Activated CD4-positive, alpha-beta T cell treated with anti-CD3 and anti-CD28 coated beads for 36 hours (primary cell): ENCODE data around the gene IVD. TPM values are rescaled to one million over a fixed set of nuclear protein-coding genes. Genes with fewer than 3 reads are reported as not detected.

Experiments used
- ATAC-seq: fragments of 200-7000 bp; cut with Tn5 transposase; one replicate; pipeline ENCODE4 v1.10.0; 2021; ENCODE audit warnings: mild to moderate bottlenecking, moderate library complexity
- CTCF ChIA-PET: fragments of 350-600 bp; sonication (Branson Sonifier 250); formaldehyde crosslinking; loops from one replicate; lab custom pipeline; 2021; ENCODE audit warnings: antibody characterized with exemption; lab: Charles Lee
- POLR2A ChIA-PET: fragments of 350-600 bp; sonication (Branson Sonifier 250); formaldehyde crosslinking; loops from one replicate; lab custom pipeline; 2021; ENCODE audit warnings: antibody characterized with exemption, inconsistent platforms; lab: Charles Lee
- DNase-seq: peaks from one replicate; pipeline ENCODE4 v3.0.0-alpha.2; 2020
- H3K27ac Mint-ChIP-seq: one replicate; pipeline ENCODE4 v1.8.0; 2021; ENCODE audit warnings: mixed read lengths
- H3K27me3 Mint-ChIP-seq: one replicate; pipeline ENCODE4 v1.8.0; 2021; ENCODE audit warnings: mixed read lengths
- H3K36me3 Mint-ChIP-seq: one replicate; pipeline ENCODE4 v1.8.0; 2021; ENCODE audit warnings: low read depth, mixed read lengths
- H3K4me1 Mint-ChIP-seq: one replicate; pipeline ENCODE4 v1.8.0; 2021; ENCODE audit warnings: mixed read lengths
- H3K4me3 Mint-ChIP-seq: one replicate; pipeline ENCODE4 v1.8.0; 2021; ENCODE audit warnings: mild to moderate bottlenecking, moderate library complexity, mixed read lengths
- H3K9me3 Mint-ChIP-seq: one replicate; pipeline ENCODE4 v1.8.0; 2021; ENCODE audit warnings: low read depth, mixed read lengths
- intact Hi-C, 2 experiments: fragments of 100-400 bp; cut with DNase I in 1 of 2; cut with micrococcal nuclease in 1 of 2; formaldehyde crosslinking; loops; one replicate each; pipeline versions ENCODE4 v1.14.2 to v1.15.1; 2022 to 2024; cut with DNase I, micrococcal nuclease
- total RNA-seq, 2 experiments: library from RNA; stranded (reverse); gene quantifications; one replicate each; pipeline ENCODE4 v1.2.3, GENCODE V29; 2021

The IVD gene
- 10 to 100 TPM; 30.8 to 46.2 TPM for total RNA-seq

GRCh38 chr15:40405501-40406381 lies at the start of gene IVD:
TSS of gene IVD (plus strand) at chr15:40405795. CDS start at chr15:40405828, 33 bp downstream.
- peak within 1 kb of the TSS; percentile 95 for H3K27ac Mint-ChIP-seq
- POLR2A ChIA-PET: interaction anchor here (1.0 to 1.2 kb wide), 3 partner anchors 22 to 624 kb away, joined by 3 to 4 read pairs (median 3); partner anchors contain the start of gene PLCB2
- intact Hi-C loops: loop anchor here (1.0 to 10.0 kb wide), 10 partner anchors 23 to 621 kb away; partner anchors contain the start of genes BAHD1 (in 1 of the 2), CCDC32 (in 1 of the 2), DISP2 (in 1 of the 2) and EIF2AK4 (in 1 of the 2)

DNA sequence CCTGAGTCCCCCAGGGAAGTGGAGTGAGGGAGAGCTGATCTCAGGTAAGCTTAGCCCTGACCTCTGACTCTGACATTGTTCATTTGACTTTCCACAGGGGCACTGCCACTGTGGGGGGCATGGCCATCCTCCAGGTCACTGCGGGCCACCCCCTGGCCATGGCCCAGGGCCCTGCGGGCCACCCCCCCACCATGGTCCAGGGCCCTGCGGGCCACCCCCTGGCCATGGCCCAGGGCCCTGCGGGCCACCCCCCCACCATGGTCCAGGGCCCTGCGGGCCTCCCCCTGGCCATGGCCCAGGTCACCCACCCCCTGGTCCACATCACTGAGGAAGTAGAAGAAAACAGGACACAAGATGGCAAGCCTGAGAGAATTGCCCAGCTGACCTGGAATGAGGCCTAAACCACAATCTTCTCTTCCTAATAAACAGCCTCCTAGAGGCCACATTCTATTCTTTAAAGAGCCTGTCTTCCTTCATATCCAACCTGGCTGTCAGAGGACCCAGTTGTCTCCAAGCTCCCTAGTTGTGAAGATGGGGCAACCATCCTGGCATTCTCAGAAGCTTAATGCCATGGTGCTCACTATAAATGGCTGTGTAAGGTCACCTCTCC lies 49.5 kb upstream of the IVD start:
- DNase-seq (no peak), ATAC-seq (no peak)
- peaks cover 3% of the 10 kb centered on the region for H3K4me1 Mint-ChIP-seq
- H3K27me3 Mint-ChIP-seq: peaks cover 7% of the 10 kb centered on the region
- intact Hi-C loops: no loop called here
- H3K4me3 Mint-ChIP-seq: no peak overlapping the region
- no peaks in the 10 kb centered on the region for H3K36me3 Mint-ChIP-seq
- ChIA-PET CTCF (interaction anchor here (0.6 to 2.8 kb wide), 6 partner anchors 12 to 186 kb away, joined by 3 to 10 read pairs (median 4); no protein-coding TSS in a partner anchor), POLR2A (no interaction called here)
- no peaks in the 10 kb centered on the region for H3K9me3 Mint-ChIP-seq
- H3K27ac Mint-ChIP-seq: no peak overlapping the region

More at GRCh38 chr15:40405501-40406381, at the start of gene IVD:
- H3K9me3 Mint-ChIP-seq: no peaks in the 10 kb centered on the region
- CTCF ChIA-PET: interaction anchor here (0.6 to 2.6 kb wide), 17 partner anchors 8 to 537 kb away, joined by 3 to 10 read pairs (median 4); no protein-coding TSS in a partner anchor
- peaks cover 52% of the 10 kb centered on the region for H3K4me1 Mint-ChIP-seq
- H3K27me3 Mint-ChIP-seq: no peaks in the 10 kb centered on the region
- H3K4me3 Mint-ChIP-seq: peak within 1 kb of the TSS; percentile 78
- peaks cover 19% of the 10 kb centered on the region for H3K36me3 Mint-ChIP-seq
- DNase-seq: peak; percentile 95
- peak; percentile 97 for ATAC-seq

- Mint-ChIP-seq H3K27me3 (peaks cover 7% of the 10 kb centered on the region), H3K4me1 (peaks cover 3% of the 10 kb centered on the region), H3K36me3 (no peaks in the 10 kb centered on the region), H3K4me3 (peak overlapping the region; percentile 67), H3K9me3 (no peaks in the 10 kb centered on the region), H3K27ac (no peak overlapping the region)
- ATAC-seq (no peak), DNase-seq (no peak)
- POLR2A ChIA-PET: interaction anchor here (0.5 kb wide), 1 partner anchor 783 kb away, joined by 3 read pairs; no protein-coding TSS in a partner anchor
- intact Hi-C loops: no loop called here
- CTCF ChIA-PET: interaction anchor here (0.8 to 1.3 kb wide), 7 partner anchors 10 to 83 kb away, joined by 3 to 5 read pairs (median 3); partner anchors contain the start of gene INAFM2
These were observed 48.3 kb upstream of the IVD start for GRCh38 chr15:40357246-40357645.

DNA sequence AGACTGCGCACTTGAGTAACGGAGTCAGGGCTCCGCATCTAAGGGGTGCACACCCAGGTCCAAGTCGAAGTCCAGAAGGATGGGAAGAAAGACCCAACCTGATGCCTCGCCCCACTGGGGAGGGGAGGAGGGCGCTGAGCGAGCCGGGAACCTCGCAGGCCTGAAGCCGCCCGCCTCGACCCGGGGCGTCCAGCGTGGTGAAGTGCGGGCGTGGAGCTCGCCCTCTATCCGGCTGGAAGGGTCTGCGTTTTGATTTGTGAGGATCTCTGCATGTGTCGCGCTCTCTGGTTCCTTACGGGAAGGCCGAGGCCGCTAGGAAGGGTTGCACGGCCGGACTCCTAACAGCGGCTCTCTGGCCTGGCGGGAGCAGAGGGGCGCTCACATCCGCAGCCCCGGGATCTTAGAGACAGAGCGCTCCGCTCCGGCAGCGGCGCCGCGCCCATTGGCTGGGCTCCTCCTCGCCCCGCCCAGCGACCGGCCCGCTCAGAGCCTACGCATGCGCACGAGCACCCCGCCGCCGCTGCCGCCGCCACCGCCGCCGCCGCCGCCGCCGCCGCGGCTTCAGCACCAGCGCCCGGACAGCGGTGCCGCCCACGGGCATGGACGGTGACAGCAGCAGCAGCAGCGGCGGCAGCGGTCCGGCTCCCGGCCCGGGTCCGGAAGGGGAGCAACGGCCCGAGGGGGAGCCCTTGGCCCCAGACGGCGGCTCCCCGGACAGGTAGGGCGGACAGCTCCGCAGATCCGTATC lies 47.7 kb upstream of the IVD start, which contains the start of gene DISP2:
Gene DISP2, plus strand, starts transcription at position 497 of the 748 bp plus-strand sequence. Its CDS starts 103 bp downstream, at position 600.
- DNase-seq (peak; percentile 93), ATAC-seq (peak; percentile 94)
- Mint-ChIP-seq H3K27ac (peak within 1 kb of the TSS; percentile 20), H3K9me3 (no peaks in the 10 kb centered on the region), H3K36me3 (no peaks in the 10 kb centered on the region), H3K4me3 (peak within 1 kb of the TSS; percentile 67), H3K4me1 (peaks cover 3% of the 10 kb centered on the region), H3K27me3 (peaks cover 7% of the 10 kb centered on the region)
- intact Hi-C loops: loop anchor here in 1 of 2 experiments (1.0 kb wide), 5 partner anchors 10 to 82 kb away; partner anchors contain the start of genes BAHD1, INAFM2, IVD and KNSTRN
- ChIA-PET CTCF (interaction anchor here (0.8 to 1.2 kb wide), 6 partner anchors 10 to 82 kb away, joined by 3 to 5 read pairs (median 3); partner anchors contain the start of gene INAFM2), POLR2A (interaction anchor here (0.5 kb wide), 1 partner anchor 783 kb away, joined by 3 read pairs; no protein-coding TSS in a partner anchor)

GRCh38 chr15:40358471-40359353 lies 46.9 kb upstream of the IVD start:
- H3K9me3 Mint-ChIP-seq: no peaks in the 10 kb centered on the region
- peak; percentile 48 for DNase-seq
- ChIA-PET POLR2A (no interaction called here), CTCF (no interaction called here)
- peaks cover 3% of the 10 kb centered on the region for H3K4me1 Mint-ChIP-seq
- H3K36me3 Mint-ChIP-seq: no peaks in the 10 kb centered on the region
- peak overlapping the region; percentile 20 for H3K27ac Mint-ChIP-seq
- ATAC-seq: peak; percentile 27
- peak overlapping the region; percentile 67 for H3K4me3 Mint-ChIP-seq
- intact Hi-C loops: loop anchor here in 1 of 2 experiments (1.0 kb wide), 5 partner anchors 10 to 82 kb away; partner anchors contain the start of genes BAHD1, INAFM2, IVD and KNSTRN
- H3K27me3 Mint-ChIP-seq: peaks cover 7% of the 10 kb centered on the region

DNA sequence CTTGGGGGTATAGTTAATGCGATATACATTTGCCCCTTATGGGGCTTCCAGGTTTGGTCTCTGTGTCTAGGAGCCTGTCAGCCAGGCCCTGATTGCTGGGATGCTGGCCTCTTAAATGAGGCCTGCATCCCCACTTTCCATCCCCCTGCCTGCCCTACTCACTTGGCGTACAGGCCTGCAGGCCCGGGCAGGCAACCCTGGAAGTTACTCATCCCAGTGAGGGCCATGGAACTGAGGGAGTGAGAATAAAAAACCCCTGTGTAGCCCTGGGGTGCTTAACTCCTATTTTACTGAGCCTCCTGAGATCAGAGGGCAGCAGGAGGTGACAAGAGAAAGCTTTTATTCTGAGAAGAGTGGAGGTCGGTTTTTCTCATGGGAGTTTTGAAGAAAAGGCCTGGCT lies 45.6 kb upstream of the IVD start:
- ATAC-seq: no peak
- Mint-ChIP-seq H3K36me3 (no peaks in the 10 kb centered on the region), H3K4me3 (no peak overlapping the region), H3K4me1 (peaks cover 3% of the 10 kb centered on the region), H3K9me3 (no peaks in the 10 kb centered on the region), H3K27ac (no peak overlapping the region), H3K27me3 (peaks cover 7% of the 10 kb centered on the region)
- intact Hi-C loops: no loop called here
- DNase-seq: no peak
- ChIA-PET POLR2A (no interaction called here), CTCF (interaction anchor here (1.1 kb wide), 1 partner anchor 9 kb away, joined by 3 read pairs; no protein-coding TSS in a partner anchor)

DNA sequence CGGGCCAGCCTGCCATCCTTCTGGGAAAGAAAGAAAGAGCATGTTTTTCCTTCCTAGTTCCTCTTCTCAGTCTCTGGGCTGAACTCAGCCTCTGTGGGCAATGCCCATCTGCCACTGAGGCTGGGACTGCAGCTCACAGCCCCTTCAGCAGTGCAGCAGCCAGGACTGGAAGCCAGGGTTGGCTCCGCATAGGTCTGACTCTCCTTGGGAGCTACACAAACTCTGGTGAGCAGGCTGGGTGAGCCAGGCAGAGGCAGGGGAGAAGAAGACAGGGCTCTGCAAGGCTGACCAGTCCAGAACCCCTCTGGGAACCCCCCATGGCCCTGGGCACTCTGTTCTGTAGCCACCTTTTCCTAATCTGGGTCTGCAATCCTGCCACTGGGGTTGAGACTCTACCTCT lies 44.0 kb upstream of the IVD start:
- no peak for ATAC-seq
- Mint-ChIP-seq H3K4me1 (peaks cover 3% of the 10 kb centered on the region), H3K27me3 (peaks cover 6% of the 10 kb centered on the region), H3K36me3 (no peaks in the 10 kb centered on the region), H3K27ac (no peak overlapping the region), H3K9me3 (no peaks in the 10 kb centered on the region), H3K4me3 (no peak overlapping the region)
- intact Hi-C loops: no loop called here
- CTCF ChIA-PET: no interaction called here
- POLR2A ChIA-PET: no interaction called here
- DNase-seq: no peak

- DNase-seq: no peak
- Mint-ChIP-seq H3K4me1 (peaks cover 10% of the 10 kb centered on the region), H3K36me3 (no peaks in the 10 kb centered on the region), H3K9me3 (no peaks in the 10 kb centered on the region), H3K27me3 (no peaks in the 10 kb centered on the region), H3K4me3 (no peak overlapping the region), H3K27ac (no peak overlapping the region)
- ChIA-PET CTCF (interaction anchor here (0.6 to 0.9 kb wide), 2 partner anchors 19 to 341 kb away, joined by 3 to 4 read pairs; partner anchors contain the start of gene KNSTRN), POLR2A (no interaction called here)
- ATAC-seq: no peak
- intact Hi-C loops: no loop called here
These were observed 42.0 kb upstream of the IVD start for GRCh38 chr15:40363611-40364010.

GRCh38 chr15:40364251-40364650 lies 41.3 kb upstream of the IVD start:
- no peaks in the 10 kb centered on the region for H3K9me3 Mint-ChIP-seq
- H3K27me3 Mint-ChIP-seq: no peaks in the 10 kb centered on the region
- POLR2A ChIA-PET: interaction anchor here (0.6 kb wide), 1 partner anchor 45 kb away, joined by 3 read pairs; no protein-coding TSS in a partner anchor
- ATAC-seq: no peak
- peaks cover 8% of the 10 kb centered on the region for H3K4me1 Mint-ChIP-seq
- no peak overlapping the region for H3K27ac Mint-ChIP-seq
- CTCF ChIA-PET: interaction anchor here (1.2 kb wide), 2 partner anchors 22 to 55 kb away, joined by 3 to 4 read pairs; no protein-coding TSS in a partner anchor
- H3K4me3 Mint-ChIP-seq: no peak overlapping the region
- DNase-seq: no peak
- H3K36me3 Mint-ChIP-seq: no peaks in the 10 kb centered on the region
- intact Hi-C loops: no loop called here
